Epidermal melanocyte (primary cell): ENCODE measurements around the gene GSC2.

Experiments
- DNase-seq: peaks from one replicate; pipeline ENCODE4 v3.0.0; 2011; ENCODE audit warnings: low spot score; ENCODE audit not compliant: insufficient read length

Gene GSC2, protein sequence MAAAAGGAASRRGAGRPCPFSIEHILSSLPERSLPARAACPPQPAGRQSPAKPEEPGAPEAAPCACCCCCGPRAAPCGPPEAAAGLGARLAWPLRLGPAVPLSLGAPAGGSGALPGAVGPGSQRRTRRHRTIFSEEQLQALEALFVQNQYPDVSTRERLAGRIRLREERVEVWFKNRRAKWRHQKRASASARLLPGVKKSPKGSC

DNA sequence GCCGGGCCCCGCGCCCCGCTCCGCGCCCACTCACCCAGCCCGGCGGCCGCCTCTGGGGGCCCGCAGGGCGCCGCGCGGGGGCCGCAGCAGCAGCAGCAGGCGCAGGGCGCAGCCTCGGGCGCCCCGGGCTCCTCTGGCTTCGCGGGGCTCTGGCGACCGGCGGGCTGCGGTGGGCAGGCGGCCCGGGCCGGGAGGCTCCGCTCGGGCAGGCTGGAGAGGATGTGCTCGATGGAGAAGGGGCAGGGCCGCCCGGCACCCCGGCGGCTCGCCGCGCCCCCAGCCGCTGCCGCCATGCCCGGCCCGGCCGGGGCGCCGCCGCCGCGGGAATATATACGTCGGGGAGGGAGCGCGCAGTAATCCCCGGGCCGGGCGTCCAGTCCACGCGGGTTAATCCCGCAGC lies at the start of gene GSC2:
Gene GSC2 (minus strand): TSS at position 302 of the 400 bp plus-strand sequence. CDS start 9 bp downstream, at position 293.
- no peak for DNase-seq

DNA sequence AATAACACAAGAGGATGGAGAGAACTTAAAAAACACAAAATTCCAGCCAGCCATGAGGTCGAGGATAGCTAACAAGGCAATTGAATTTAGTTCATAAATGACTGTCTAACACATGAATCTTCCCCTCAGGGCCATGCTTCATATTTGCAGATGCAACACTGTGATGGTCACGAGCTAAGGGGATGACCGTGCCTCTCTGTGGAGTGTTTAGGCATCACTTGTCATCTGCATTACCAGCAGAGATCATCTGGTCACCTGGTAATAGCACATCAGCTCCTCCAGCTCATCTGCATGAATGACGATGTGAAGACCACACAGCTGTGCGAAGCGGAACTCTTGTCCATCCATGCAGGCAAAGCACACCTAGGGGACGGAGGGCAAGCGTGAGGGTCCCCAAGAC lies 49.4 kb upstream of the GSC2 start:
- peak; percentile 23 for DNase-seq

DNA sequence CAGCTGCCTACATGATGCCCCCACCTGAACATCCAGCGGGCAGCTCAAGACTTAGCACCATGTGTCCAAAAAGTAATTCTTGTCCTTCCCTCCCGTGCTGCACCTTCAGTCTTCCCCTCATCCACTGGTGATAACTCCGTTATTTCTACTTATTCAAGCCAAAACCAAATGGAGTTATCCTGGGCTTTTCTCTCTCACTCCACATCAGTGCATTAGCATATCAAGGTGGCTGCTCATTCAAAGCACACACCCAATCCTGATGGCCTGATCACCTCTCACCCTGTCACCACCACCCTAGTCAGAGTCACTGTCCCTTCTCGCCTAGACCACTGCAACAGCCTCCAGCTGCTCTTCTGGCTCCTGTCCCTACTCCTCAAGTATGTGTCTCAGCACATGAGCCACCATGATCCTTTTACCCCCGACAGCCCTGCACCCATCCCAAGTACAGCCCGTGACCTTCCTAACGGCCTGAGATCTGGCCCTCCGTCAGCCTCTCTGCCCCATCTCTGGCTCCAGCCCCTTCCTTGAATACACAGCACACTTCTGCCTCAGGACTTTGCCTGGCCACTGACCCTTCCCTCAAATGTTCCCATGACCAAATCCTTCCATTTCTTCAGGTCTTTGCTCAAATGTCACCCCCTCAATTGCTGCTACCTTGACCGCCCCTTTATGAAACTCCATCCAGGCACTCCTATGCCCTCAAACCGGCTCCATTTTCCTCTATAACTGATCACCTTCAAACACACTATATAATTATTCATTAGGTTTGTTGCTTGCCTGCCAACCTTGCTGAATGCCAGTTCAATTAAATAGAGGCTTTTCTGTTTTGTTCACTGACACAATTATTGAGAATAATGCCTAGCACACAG lies 48.1 kb upstream of the GSC2 start:
- DNase-seq: no peak

DNA sequence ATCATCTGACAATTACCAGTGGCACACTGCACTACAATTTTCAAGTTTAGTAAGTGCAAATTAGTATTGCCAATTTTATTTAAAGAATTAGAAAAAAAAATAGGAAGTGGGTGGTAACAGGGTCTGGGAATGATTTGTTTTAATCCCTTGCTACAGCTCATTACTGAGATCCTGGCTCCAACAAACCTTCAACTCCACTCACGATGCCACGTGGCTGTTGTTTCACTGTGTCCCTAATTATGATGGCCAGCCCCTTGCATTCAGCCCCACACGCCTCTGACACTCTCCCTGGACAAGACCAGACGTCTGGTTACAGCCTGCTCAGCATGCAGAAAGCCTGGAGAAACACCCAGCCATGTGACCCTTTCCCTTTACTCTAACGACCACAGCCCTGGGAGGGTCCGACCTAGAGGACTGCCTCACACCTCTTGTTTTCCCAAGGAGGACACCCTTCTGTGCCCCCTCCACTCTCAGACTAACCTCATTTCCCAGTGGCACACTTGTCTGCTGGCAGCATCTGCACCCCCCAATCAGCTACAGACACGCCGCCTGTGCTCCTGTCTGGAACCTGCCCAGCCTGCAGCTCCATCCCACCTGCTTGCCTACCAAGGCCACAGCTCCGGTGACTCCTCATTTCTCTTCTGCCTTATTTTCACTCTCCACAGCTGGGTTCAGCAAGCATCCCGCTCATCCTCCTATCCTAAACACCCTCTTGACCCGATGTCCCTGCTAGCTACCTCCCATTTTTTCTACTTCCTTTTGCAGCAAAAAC lies 46.9 kb upstream of the GSC2 start:
- DNase-seq: no peak

DNA sequence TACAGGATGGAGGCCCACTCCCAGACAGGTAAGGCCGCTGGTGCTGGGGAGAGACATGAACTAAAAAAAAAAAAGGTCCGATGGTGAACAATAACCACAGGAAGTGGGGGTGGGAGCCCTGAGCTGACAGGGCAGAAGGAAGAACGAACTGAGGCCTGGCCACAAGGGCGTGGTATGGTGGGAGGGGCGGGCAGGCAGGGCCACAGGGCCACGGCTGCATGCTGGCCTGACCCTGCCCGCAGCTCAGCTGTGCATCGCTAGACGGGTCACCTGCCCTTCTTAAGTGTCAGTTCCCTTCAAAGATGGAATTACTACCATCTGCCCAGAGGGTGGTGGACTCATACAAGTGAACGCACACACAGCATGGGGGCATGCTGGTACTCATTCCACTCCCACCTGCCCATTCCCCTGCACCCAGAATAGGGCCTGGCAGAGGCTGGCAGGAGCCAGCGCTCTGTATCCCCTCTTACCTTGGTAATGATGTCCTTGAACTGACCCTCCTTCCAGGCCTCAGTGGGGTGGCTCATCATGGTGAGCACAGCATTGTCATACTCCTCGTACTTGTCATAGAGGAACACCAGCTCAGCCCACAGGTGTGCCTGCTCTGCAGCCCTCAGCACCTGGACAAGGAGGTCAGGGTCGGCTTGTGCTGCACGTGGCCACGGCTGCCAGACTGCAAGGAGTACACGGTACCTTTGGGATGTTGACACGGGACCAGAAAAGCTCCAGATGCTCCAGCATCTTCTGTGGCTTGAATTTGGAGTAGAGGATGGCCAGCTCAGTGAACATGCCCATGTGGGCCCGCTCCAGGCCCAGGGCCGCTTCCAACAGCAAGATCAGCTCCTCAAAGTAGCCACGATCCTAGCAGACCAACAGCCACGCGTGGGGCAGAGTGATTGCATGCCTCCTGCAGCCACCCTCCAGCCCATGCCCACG lies 46.0 kb upstream of the GSC2 start:
- DNase-seq: no peak

DNA sequence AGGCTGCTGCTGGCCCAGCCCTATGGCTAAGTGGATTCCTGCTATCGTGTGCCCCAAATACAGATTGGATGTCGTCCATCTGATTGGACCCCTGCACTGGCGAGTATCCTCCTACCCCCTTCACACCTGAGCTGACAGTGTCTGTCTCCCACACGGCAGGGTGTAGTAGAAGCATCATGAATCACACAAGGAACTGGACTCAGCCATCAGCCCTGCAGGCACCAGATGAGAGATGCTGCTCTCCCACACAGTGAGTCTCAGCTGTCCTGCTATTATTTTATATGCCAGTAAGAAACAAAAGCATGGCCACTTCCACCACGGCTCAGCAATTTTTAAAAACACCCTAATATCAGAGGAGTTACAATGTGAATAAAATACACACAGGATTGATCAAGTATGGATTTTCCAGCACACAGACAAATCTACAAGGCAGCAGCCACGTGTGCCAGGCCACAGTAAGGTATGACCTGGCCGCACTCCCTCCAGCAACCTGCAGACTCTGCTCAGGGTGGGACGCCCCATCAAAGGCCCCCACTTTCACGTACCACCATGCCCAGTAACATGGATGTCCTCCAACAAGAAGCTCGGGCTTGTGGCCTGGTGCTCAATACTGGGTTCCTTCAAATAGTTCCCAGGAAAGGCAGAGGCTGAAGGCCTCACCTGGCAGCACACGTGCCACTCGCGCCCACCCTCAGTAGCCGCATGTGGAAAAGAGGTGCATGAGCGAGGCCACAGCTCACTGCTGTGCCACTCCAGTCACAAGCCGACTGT lies 44.9 kb upstream of the GSC2 start:
- DNase-seq: no peak

DNA sequence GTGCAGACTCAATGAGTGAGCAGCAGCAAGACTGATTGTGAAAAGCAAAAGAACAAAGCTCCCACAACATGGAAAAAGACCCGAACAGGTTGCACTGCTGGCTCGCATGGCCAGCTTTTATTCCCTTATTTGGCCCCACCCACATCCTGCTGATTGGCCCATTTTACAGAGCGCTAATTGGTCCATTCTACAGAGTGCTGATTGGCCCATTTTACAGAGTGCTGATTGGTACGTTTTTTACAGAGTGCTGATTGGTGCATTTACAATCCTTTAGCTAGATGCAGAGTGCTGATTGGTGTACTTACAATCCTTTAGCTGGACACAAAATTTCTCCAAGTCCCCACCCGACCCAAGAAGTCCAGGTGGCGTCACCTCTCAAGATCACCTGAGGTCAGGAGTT lies 43.8 kb upstream of the GSC2 start:
- DNase-seq: no peak

DNA sequence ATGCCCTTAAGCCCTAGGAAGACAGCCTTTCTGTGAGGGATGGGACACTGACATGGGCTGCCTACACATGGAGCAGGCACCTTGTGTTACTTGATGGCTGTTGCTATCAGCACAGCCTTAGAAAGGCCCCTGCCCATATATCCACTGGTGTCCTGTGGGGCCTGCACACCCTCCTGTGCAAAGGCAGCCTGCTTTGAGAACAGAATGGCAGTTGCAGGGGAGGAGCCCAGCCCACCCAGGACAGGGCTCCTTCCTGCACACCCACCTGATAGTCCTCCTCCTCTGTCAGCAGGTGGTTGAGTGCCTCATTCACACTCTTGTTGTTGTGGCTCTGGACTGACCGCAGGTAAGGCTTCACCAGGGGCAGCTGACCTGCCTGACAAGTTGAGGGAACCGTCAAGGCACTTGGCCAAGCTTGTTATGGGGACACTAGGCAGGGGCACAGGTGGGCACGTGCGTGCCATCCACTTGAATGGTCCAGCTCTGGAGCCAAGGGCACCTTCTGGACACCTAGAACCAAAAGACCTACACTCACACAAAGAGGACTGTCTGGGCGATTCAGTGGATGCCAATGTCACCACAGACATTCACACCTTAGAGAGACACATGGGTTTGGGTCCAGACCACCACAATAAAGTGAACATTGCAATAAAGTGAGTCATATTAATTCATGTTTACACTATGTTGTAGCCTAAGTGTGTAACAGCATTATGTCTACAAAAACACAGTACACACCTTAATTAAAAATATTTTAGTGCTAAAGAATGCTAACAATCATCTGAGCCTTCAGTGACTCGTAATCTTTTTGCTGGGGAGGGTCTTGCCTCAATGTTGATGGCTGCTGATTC lies 37.8 kb upstream of the GSC2 start:
- no peak for DNase-seq

DNA sequence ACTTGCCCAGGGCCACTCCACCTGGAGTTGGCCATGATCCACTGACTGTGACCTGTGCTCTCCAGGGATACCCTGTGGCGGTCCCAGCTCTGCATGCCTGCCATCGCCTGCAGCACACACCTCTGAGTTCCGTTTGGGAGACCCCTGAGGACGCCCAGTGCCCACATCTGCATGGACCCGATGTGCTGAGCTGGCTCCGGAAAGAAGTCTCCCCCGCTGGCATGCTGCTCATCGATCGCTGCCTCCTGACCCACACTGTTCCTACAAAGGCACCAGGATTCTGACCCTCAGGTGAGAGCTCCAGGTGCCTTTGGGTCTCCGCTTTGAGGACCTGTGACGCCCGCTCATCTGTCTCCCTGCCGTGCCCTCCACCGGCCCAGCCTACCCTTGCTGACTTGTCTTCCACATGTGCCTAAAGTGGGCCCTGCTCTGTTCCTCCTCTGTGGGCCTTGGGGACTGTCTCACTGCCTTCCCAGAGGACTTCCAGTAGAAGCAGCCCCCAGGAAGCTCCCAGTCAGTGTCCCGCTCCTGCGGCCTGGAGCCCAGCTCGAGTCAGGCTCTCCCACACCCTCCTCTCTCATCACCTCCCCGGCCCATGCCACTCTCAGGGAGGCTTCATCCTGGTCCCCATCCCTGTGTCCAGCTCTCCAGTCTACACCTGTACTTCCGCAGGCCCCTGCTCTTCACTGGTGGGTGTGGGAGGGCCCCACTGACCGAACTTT lies 34.3 kb upstream of the GSC2 start:
- DNase-seq: no peak

DNA sequence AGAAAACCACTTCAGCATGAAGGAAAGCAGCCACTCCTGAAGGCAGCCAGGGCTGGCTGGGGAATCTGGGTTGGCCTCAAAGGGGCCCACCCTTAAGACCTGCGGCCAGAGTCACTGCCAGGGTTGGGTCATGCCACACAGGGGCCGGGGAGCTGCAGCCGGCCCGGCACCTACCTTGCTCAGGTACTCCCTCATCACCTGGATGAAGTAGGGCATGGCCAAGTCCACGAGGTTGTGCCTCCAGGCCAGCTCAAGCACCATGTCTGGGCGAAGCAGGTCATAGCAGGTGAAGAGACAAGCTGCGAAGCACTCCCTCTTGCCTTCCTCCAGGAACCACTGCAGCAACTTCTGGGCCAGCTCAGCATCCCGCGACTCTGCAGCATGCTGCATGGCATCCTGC lies 33.1 kb upstream of the GSC2 start:
- no peak for DNase-seq

DNA sequence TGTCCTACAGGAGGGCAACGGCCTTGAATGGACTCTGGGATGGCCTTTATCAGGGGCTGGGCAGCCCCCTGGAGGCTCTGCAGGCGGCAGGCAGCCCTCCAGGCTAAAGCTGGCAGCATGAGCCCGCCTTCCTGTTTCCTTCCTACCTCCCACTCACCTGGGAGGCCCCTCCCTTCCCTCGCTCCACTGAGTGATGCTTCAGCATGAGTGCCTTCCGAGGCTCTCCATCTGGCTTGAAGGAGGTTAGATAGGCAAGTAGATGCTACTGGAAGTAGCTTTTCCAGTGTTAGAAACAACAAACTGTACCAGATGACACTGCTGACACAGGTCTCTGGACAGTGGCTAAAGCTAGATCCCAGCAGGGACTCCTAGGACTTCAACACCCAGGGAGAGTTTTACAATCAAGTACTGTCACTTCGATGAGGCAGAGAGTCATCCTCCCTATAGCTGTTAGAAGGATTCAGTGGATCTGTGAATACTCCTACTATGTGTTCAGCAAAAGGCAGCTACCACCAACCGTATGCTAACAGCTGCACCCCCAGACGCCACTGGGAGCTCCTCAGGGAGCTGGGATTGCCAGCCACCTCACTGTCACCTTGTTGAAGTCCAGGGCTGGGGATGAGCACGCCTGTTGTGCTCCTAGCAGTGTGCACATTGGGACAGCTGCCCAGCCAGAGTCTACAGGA lies 32.5 kb upstream of the GSC2 start:
- DNase-seq: no peak

DNA sequence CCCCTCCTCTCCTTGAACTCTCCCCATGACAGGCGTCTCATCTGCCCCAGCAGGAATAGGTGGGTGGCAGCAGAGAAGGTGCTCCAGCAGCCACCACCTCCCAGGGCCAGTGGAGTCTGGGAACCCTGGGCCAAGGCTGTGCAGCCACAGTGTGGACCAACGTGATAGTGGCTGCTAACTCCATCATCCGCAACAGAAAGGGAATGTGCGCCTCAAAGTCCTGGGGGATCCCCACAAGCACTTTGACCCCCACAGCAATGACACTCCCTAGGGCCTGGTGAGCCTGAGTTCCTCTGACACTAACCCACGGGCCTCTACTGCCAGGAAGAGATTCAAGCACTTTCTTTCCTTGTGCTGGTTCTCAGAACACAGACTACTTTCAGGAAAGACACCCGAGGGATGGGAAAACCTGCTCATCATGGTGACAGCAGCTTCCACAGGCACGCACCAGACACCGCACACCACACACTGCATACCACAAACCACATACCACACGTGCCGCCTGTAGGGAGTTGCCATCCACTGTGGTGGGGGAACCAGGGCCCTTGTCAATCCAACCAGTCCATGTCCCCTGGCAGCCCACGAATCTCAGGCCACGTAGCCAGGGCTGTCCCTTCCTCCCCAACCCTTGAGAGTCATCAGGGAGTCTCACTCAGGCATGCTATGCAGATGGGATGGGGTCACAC lies 31.8 kb upstream of the GSC2 start:
- DNase-seq: no peak

DNA sequence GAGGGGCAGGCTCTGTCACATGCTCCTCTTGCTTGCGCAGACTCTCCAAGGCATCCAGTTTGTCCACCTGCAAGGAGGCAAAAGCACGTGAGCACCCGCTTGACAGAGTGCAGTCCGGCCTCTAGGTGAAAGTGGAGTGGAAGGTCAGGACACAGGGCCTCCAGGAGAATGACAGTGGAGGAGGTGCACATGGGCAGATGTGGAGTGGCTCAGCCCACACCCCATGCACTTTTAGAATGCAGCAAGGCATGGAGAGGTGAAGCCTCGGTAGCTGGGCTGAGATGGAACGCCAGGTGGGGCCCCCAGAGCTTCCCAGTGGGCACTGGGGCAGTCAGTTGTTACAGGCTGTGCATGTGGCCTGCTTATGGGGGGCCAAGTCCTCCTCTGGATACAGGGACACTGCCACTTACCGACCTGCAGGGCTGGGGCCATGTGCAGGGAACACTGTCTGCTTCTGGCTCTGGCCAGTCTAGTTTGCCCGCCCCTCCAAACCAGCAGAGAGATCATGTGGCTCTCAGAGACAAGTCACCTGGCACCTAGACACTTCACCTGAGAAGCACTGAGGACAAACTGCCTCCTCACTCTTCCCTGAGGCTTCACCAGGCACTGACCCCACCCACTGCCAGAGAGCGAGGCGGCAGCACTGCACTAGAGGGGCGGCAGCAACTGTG lies 30.8 kb upstream of the GSC2 start:
- no peak for DNase-seq

DNA sequence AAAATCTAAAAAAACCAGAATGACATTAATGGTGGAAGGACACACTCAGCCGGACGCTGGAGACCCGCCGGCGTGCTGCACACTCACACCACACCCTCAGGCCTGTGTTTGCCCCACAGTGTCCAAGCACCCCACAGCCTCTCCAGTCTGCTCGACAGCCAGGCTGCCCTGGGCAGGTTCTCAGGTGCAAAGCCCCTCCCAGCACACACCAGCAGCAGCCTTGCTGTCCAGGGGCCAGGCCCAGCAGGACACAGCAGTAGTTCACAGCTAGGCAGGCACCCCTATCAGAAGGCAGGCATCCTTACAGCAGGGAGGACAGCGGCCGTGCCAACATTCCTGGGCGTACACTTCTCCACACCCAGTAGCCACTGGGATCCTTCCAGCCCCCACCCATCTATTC lies 30.1 kb upstream of the GSC2 start:
- DNase-seq: no peak

DNA sequence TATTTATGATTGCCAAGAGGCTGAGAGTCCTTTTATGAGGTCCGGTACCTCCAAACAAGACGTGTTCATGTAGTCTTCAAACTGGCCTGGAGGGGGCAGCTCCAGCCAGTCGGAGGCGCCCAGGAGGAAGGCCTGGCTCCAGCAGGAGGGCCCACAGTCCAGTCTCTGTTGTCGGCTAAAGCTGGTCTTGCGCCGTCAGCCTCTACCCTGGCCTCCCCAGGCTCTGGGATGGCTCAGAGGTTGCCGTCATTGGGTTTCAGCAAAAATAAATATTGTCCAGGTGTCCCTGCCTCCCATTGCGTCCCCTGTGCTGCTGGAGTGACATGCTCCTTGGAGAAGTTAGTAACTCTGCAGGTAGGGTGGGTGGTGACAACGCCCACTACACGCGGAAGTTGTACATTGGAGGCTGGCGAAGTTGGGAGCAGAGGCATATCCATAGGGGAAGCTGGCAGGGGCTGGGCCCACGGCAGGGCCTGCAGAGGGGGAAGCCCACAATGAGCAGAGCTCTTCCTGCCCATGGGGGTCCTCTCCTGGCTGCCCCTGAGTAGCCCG lies 29.5 kb upstream of the GSC2 start:
- peak; percentile 59 for DNase-seq

DNA sequence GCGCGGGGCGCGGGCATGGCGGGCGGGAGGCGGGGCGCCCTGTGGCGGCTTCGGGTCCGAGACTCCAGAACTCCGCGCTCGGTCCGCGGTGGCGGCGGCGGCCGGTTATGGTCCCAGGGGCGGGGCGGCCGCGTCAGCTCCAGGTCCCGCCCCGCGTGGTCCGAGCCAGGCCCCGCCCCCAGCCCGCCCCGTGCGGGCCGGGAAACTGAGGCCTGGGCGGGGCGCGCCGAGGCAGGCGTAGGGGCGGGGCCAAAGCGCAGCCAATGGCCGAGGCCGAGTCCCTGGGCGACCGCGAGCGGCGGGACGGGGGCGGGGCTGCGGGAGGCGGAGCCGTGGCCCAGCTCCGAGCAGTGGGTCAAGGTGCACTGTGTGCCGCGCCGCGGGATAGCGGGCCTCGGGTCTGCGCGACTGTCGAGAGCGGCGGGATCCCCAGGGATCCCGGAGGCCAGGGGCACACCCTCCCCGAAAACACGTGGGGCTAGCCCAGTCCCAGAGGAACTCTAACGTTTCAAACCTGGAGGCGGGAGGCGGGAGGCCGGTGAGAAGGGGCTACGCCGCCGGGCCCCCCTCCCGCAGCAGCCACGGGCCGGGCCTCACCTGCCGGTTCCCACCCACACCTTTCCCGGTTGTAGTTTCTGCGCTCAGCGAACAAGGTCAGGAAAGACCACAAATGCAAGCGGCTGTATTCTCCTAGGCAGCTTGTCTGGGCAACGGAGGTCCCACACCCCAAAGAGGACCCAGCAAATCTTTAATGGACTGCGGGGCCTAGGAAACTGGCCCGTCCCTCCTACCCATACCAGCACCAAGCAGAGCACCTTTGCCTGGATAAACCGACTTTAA lies 28.8 kb upstream of the GSC2 start, which contains the start of gene SLC25A1:
Gene SLC25A1 (minus strand): TSS at position 80 of the 840 bp plus-strand sequence. CDS start 63 bp downstream, at position 17.
- peak; percentile 79 for DNase-seq
